Measurements from ENCODE around the gene CAMK1D.

DNA sequence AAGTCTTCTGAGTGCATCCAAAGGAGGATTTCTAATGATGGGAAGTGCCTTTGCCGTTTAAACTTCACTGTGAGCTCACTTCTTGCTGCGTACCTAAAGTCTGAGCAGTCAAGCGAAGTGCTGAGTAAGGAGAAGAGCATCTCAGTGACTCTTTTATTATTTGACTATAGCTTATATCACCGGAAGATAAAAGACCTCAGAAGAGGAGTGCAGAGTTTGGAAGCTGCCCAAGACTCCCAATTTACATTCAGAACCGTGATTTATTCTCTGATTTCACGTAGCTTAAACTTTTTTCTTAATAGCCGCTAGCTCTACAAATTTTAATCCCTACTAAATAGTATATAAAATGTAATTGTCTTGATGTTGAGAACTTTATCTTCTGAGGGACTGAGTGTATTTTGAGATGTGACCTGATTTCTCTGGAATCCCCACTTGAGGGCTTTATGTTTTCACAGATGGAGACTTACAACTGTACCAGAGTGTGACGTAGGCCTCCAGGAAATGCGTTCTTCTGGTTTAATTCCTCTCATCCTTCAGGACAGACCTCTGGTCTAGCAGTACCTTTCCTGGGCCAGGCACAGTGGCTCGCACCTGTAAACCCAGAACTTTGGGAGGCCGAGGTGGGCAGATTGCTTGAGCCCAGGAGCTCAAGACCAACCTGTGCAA lies 51.1 kb downstream of the CAMK1D start:
- TF ChIP-seq, protein P1, sequence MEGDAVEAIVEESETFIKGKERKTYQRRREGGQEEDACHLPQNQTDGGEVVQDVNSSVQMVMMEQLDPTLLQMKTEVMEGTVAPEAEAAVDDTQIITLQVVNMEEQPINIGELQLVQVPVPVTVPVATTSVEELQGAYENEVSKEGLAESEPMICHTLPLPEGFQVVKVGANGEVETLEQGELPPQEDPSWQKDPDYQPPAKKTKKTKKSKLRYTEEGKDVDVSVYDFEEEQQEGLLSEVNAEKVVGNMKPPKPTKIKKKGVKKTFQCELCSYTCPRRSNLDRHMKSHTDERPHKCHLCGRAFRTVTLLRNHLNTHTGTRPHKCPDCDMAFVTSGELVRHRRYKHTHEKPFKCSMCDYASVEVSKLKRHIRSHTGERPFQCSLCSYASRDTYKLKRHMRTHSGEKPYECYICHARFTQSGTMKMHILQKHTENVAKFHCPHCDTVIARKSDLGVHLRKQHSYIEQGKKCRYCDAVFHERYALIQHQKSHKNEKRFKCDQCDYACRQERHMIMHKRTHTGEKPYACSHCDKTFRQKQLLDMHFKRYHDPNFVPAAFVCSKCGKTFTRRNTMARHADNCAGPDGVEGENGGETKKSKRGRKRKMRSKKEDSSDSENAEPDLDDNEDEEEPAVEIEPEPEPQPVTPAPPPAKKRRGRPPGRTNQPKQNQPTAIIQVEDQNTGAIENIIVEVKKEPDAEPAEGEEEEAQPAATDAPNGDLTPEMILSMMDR (conservative IDR thresholded peaks at IDR 0.05 in 1 of 2, IDR thresholded peaks at IDR 0.05 in 1 of 2; ENCODE audit: extremely low read depth in 1 of 2, insufficient read depth in 1 of 2, low read depth in 1 of 2, low read length in 2 of 2) = no peak
- no peak for TF ChIP-seq EZH2 (IDR thresholded peaks at IDR 0.05; ENCODE audit: borderline replicate concordance, low read length)
